Prostate gland (tissue), 2 donors: ENCODE data around the gene STIM1. TPM values are rescaled to one million over a fixed set of nuclear protein-coding genes. Genes with fewer than 3 reads are reported as not detected.

Experiments used
- DNase-seq: peaks from one replicate; pipeline ENCODE4 v3.0.0-alpha.2; 2019; ENCODE audit warnings: low spot score
- H3K27ac ChIP-seq, 2 donors: fragments of 200-600 bp; sonication (generic); 2 replicates each; pipeline ENCODE4 v1.5.1; 2017 to 2019
- H3K27me3 ChIP-seq: fragments of 200-600 bp; sonication (generic); replicated peaks from 2 replicates; pipeline ENCODE4 v1.5.1; 2019; ENCODE audit not compliant: insufficient read depth
- H3K36me3 ChIP-seq, 2 donors: fragments of 200-600 bp; sonication (generic); 1 replicate in 1 of 2; 2 replicates in 1 of 2; pipeline versions ENCODE4 v1.5.1 to v1.8.1; 2017 to 2019
- H3K4me1 ChIP-seq: fragments of 200-600 bp; sonication (generic); replicated peaks from 2 replicates; pipeline ENCODE4 v1.5.1; 2019
- H3K4me3 ChIP-seq, 2 donors: fragments of 200-600 bp; sonication (generic); 2 replicates each; pipeline ENCODE4 v1.5.1; 2017 to 2019
- H3K9me3 ChIP-seq: fragments of 200-600 bp; sonication (generic); 2 replicates; pipeline ENCODE4 v1.5.1; 2017
- POLR2A ChIP-seq: fragments of 450-650 bp; IDR thresholded peaks from one replicate; pipeline ENCODE4 v1.6.1; 2016; ENCODE audit warnings: antibody characterized with exemption, mild to moderate bottlenecking
- POLR2AphosphoS5 ChIP-seq: sonication (generic); formaldehyde crosslinking; IDR thresholded peaks from one replicate; pipeline ENCODE4 v1.6.1; 2017; ENCODE audit warnings: antibody characterized with exemption
- WGBS: methylation state at CpG from one replicate; pipeline ENCODE4 v1.1.5; 2018; 5-methylcytosine and 5-hydroxymethylcytosine counted together
- intact Hi-C: fragments of 100-400 bp; cut with DNase I; formaldehyde crosslinking; loops from one replicate; pipeline ENCODE4 v1.14.2; 2022
- total RNA-seq, 2 donors: library from RNA; depleted of rRNA; stranded (reverse); fragments of >200 nt; gene quantifications; one replicate each; pipeline ENCODE4 v1.1.0, GENCODE V29; 2016
- TF ChIP-seq, protein P1 (sequence below), 4 experiments: fragments of 200-600 bp in 2 of 4; fragments of 450-650 bp in 2 of 4; sonication (generic) in 2 of 4; IDR thresholded peaks; 1 replicate in 3 of 4; 2 replicates in 1 of 4; pipeline ENCODE4 v1.5.1; 2016 to 2019; ENCODE audit warnings: antibody characterized with exemption in 4 of 4, mild to moderate bottlenecking in 2 of 4, moderate library complexity in 2 of 4

The STIM1 gene
- total RNA-seq, 2 donors from 2014 or later = 34.1 to 65.0 TPM

DNA sequence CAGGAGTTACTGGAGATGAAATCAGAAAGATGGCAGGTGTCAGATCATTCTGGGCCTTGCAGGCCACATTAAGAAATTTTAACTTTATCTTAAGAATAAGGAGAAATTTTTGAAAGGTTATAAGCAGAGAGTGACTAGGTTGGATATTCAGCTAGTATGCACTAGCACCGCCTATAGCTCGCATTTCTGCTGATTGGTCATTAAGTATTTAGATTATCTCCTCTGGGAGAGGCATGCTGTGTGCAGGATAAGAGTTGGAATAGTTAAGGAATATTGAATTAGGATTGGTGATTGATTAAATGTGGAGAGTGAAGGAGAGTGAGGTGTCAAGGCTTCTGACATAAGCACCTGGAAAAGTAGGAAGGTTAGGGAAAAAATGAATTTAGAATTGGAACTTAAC is 100.6 kb downstream of the STIM1 start:
- H3K4me1 ChIP-seq = no peaks in the 10 kb centered on the region
- no peak overlapping the region for H3K27ac ChIP-seq
- TF ChIP-seq POLR2A = no peak
- TF ChIP-seq, protein P1, sequence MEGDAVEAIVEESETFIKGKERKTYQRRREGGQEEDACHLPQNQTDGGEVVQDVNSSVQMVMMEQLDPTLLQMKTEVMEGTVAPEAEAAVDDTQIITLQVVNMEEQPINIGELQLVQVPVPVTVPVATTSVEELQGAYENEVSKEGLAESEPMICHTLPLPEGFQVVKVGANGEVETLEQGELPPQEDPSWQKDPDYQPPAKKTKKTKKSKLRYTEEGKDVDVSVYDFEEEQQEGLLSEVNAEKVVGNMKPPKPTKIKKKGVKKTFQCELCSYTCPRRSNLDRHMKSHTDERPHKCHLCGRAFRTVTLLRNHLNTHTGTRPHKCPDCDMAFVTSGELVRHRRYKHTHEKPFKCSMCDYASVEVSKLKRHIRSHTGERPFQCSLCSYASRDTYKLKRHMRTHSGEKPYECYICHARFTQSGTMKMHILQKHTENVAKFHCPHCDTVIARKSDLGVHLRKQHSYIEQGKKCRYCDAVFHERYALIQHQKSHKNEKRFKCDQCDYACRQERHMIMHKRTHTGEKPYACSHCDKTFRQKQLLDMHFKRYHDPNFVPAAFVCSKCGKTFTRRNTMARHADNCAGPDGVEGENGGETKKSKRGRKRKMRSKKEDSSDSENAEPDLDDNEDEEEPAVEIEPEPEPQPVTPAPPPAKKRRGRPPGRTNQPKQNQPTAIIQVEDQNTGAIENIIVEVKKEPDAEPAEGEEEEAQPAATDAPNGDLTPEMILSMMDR (IDR thresholded peaks at IDR 0.05) = peak in 1 of 4 experiments; percentile 3
- H3K27me3 ChIP-seq = no peaks in the 10 kb centered on the region
- no peaks in the 10 kb centered on the region for H3K36me3 ChIP-seq
- H3K4me3 ChIP-seq = no peak overlapping the region
- no peaks in the 10 kb centered on the region for H3K9me3 ChIP-seq
- intact Hi-C loops = no loop called here
- 100% methylated on average over 2 of the region's 2 CpGs for WGBS
- DNase-seq = no peak

DNA sequence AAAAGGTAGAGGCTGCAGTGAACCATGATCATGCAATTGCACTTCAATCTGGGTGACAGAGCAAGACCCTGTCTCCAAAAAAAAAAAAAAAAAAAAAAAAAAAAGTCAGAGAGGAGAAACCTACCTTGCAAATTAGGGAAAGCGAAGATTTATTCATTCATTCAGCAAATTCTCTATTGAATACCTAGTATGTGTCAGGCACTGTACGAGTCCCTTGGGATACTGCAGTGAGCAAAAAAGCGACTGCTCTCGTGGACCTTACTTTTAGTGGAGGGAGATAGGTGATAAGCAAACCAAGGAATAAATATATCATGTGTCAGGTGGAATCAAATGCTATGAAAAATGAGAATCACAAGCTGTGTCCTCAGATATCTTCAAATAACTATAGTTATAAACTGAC is 101.3 kb downstream of the STIM1 start:
- H3K27me3 ChIP-seq = no peaks in the 10 kb centered on the region
- H3K9me3 ChIP-seq = no peaks in the 10 kb centered on the region
- no peaks in the 10 kb centered on the region for H3K4me1 ChIP-seq
- no peak overlapping the region for H3K4me3 ChIP-seq
- no peak for TF ChIP-seq POLR2AphosphoS5
- no peak for TF ChIP-seq POLR2A
- TF ChIP-seq, protein P1 (IDR thresholded peaks at IDR 0.05) = no peak
- no peak for DNase-seq
- 96% methylated on average over 4 of the region's 4 CpGs for WGBS
- intact Hi-C loops = no loop called here
- H3K36me3 ChIP-seq = no peaks in the 10 kb centered on the region
- no peak overlapping the region for H3K27ac ChIP-seq

DNA sequence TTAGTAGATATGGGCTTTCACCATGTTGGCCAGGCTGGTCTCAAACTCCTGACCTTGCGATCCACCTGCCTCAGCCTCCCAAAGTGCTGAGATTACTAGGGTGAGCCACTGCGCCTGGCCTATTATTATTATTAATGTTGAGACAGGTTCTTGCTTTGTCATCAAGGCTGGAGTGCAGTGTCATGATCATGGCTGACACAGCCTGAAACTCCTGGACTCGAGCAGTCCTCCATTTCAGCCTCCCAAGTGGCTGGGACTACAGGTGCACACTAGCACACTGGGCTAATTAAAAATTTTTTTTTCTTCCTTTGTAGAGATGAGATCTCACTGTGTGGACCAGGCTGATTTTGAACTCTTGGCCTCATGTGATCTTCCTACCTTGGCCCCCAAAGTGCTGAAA is 102.0 kb downstream of the STIM1 start:
- WGBS = 95% methylated on average over 3 of the region's 3 CpGs
- H3K4me3 ChIP-seq = no peak overlapping the region
- no peaks in the 10 kb centered on the region for H3K9me3 ChIP-seq
- intact Hi-C loops = no loop called here
- H3K27me3 ChIP-seq = no peaks in the 10 kb centered on the region
- no peak overlapping the region for H3K27ac ChIP-seq
- H3K36me3 ChIP-seq = no peaks in the 10 kb centered on the region
- DNase-seq = no peak
- H3K4me1 ChIP-seq = no peaks in the 10 kb centered on the region
- TF ChIP-seq, protein P1 (IDR thresholded peaks at IDR 0.05) = no peak
- no peak for TF ChIP-seq POLR2A
- no peak for TF ChIP-seq POLR2AphosphoS5

DNA sequence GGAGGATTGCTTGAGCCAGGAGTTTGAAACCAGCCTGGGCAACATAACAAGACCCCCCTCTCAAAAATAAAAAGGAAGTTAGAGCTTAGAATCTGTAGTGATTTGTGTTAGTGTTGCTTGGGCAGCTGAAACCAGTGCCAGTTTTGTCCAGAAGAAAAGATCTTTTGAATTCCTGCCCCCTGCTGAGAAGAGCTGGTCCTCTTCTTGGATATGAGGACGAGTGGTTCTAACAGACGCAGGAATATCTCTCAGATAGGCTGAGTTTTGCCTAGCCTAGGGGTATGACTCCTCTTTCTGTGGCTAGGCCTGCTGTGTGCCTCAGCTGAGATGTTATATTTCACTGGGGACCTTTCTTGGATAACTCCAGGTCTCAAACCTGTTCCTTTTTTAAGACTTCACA is 102.8 kb downstream of the STIM1 start:
- DNase-seq = no peak
- Histone ChIP-seq H3K9me3 (no peaks in the 10 kb centered on the region), H3K36me3 (no peaks in the 10 kb centered on the region), H3K4me3 (no peak overlapping the region), H3K27ac (no peak overlapping the region), H3K27me3 (no peaks in the 10 kb centered on the region), H3K4me1 (no peaks in the 10 kb centered on the region)
- no peak for TF ChIP-seq POLR2AphosphoS5
- TF ChIP-seq, protein P1 (IDR thresholded peaks at IDR 0.05) = no peak
- no peak for TF ChIP-seq POLR2A
- intact Hi-C loops = no loop called here
- WGBS = 47% methylated on average over 2 of the region's 2 CpGs

DNA sequence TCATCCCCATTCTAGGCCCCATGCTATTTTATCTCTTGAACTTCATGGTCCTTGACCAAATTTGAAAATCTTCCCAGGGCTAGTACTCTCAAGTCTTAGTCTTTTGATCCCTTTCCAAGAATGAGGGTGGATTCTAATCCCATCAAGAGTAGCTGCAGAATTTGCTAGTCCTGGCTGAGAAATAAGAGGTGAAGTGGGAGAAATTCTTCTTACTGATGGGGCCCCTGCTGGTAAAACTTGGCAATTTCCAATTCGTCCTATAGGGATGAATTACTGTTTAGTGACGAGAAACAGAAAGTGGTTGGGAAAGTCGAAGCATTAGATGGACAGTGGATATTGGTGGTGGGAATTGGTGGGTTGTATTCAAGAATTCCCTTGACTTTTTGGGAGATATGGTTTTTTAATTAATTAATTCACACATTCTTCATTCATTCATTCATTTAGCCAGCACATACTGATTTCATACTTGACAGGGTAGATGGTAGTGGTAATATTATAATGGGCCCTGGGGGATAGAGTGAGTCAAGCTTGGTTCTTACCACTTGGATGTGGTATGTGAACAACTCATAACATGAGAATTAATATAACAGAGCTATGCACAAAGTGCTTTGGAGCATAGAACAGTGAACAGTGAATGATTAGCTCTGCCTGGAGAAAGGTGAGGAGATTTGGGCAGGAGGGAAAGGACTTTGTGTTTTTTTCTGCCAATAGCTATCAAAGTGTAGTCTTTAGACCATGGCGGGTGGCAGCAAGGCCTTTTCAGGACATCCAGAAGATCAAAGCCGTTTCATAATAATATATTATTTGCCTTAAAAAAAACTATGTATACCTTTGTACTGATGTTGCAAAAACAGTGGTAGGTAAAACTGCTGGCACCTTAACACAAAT is 103.8 kb downstream of the STIM1 start:
- H3K4me3 ChIP-seq = no peak overlapping the region
- 76% methylated on average over 5 of the region's 5 CpGs for WGBS
- no peak for DNase-seq
- H3K36me3 ChIP-seq = no peaks in the 10 kb centered on the region
- intact Hi-C loops = no loop called here
- no peaks in the 10 kb centered on the region for H3K27me3 ChIP-seq
- no peak overlapping the region for H3K27ac ChIP-seq
- TF ChIP-seq POLR2AphosphoS5 (no peak), POLR2A (no peak)
- TF ChIP-seq, protein P1 (IDR thresholded peaks at IDR 0.05) = no peak
- H3K4me1 ChIP-seq = no peaks in the 10 kb centered on the region
- no peaks in the 10 kb centered on the region for H3K9me3 ChIP-seq
